Muscle of arm (tissue), 12 donors: ENCODE measurements around the gene ATG10. TPM values are rescaled to one million over a fixed set of nuclear protein-coding genes. Genes with fewer than 3 reads are reported as not detected.
"Not testable (repeated sequence)": the region's sequence is repeated elsewhere in the genome, so short reads cannot be mapped to it uniquely, and the experiment has no call there.

Experiments
- DNase-seq: peaks from one replicate; pipeline ENCODE4 v3.0.0-alpha.2; 2013
- polyA plus RNA-seq, 12 donors: library from polyadenylated mRNA; unstranded; fragments of 120-200 nt; gene quantifications; one replicate each; pipeline ENCODE4 v1.2.1, GENCODE V29; 2013; ENCODE audit not compliant: insufficient read length in 12 of 12

The ATG10 gene
- polyA plus RNA-seq, 12 donors: 6.8 to 12.0 (median 9.6) TPM; not detected in 2

- DNase-seq: no peak
Observed at GRCh38 chr5:82217917-82218316, 246.1 kb downstream of the ATG10 start.

GRCh38 chr5:82218374-82219156, 246.7 kb downstream of the ATG10 start:
- peak; percentile 46 for DNase-seq

GRCh38 chr5:82221020-82221419, 249.2 kb downstream of the ATG10 start:
- no peak for DNase-seq

GRCh38 chr5:82222597-82223574, 251.1 kb downstream of the ATG10 start:
- no peak for DNase-seq

GRCh38 chr5:82225525-82226172, 253.8 kb downstream of the ATG10 start:
- peak; percentile 66 for DNase-seq

GRCh38 chr5:82234885-82235284, 263.1 kb downstream of the ATG10 start:
- DNase-seq: no peak

- no peak for DNase-seq
Observed at GRCh38 chr5:82244151-82244550, 272.3 kb downstream of the ATG10 start.

GRCh38 chr5:82244854-82245635, 273.2 kb downstream of the ATG10 start:
- DNase-seq: no peak

GRCh38 chr5:82246960-82247574, 275.2 kb downstream of the ATG10 start:
- DNase-seq: no peak

GRCh38 chr5:82252744-82253143, 280.9 kb downstream of the ATG10 start:
- DNase-seq: no peak

- DNase-seq: no peak
Observed at GRCh38 chr5:82255844-82256243, 284.0 kb downstream of the ATG10 start.

- DNase-seq: no peak
Observed at GRCh38 chr5:82257247-82257646, 285.4 kb downstream of the ATG10 start.

- DNase-seq: no peak
Observed at GRCh38 chr5:82257729-82258128, 285.9 kb downstream of the ATG10 start.

GRCh38 chr5:82259172-82259800, 287.5 kb downstream of the ATG10 start:
- peak; percentile 39 for DNase-seq

GRCh38 chr5:82265047-82265446, 293.2 kb downstream of the ATG10 start:
- peak; percentile 59 for DNase-seq

- not testable (repeated sequence) for DNase-seq
Observed at GRCh38 chr5:82267297-82267933, 295.6 kb downstream of the ATG10 start.

- not testable (repeated sequence) for DNase-seq
Observed at GRCh38 chr5:82269363-82269762, 297.5 kb downstream of the ATG10 start.

GRCh38 chr5:82272571-82273356, 300.9 kb downstream of the ATG10 start:
- not testable (repeated sequence) for DNase-seq

GRCh38 chr5:82273426-82273825, 301.6 kb downstream of the ATG10 start:
- not testable (repeated sequence) for DNase-seq
